Measurements from ENCODE around the gene AGMO. TPM values are rescaled to one million over a fixed set of nuclear protein-coding genes. Genes with fewer than 3 reads are reported as not detected.

Gene AGMO
- total RNA-seq, 1 donor from 2014 or later, result 0.08 TPM

DNA sequence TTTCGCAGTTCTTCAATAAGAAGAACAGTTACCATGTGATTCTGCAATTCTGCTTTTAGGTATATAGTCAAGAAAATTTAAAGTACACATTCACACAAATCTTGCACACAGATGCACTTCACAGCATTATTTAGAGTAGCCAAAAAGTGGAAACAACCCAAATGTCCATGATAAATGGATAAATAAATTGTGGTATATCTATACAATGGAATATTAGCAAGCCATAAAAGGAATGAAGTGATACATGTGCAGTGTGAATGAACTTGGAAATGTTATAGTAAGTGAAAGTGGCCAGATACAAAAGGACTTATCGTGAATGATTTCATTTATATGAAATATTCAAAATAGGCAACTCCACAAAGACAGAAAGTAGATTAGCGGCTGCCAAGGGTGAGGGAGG, 109.1 kb downstream of the AGMO start:
- ATAC-seq, result no peak

GRCh38 chr7:15446722-15447121, 115.1 kb downstream of the AGMO start:
- no peak for ATAC-seq

GRCh38 chr7:15446280-15446679, 115.5 kb downstream of the AGMO start:
- ATAC-seq, result no peak

- ATAC-seq, result no peak
These were observed 119.9 kb downstream of the AGMO start for GRCh38 chr7:15441915-15442314.

DNA sequence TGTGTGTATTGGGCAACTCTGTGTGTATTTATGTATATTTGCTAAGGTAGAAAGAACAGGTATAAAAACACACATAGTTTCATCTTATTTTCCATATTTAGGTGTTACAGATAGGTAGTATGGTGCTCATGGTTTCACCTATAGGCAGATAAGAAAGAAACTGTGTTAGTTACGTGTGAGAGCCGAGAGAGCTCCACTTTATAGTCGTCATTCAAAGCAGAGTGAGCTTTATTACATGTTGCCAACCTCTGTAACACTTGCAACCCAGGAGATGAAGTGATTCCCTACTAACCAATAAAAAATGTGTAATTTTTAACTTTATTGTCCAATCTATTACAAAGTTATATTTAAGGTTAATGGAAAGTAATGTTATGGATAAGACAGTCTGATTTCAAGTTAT, 121.3 kb downstream of the AGMO start:
- ATAC-seq, result no peak

- ATAC-seq, result no peak
These were observed 122.0 kb downstream of the AGMO start for GRCh38 chr7:15439853-15440252.

GRCh38 chr7:15433151-15433550, 128.7 kb downstream of the AGMO start:
- no peak for ATAC-seq

GRCh38 chr7:15430911-15431310, 130.9 kb downstream of the AGMO start:
- no peak for ATAC-seq

- no peak for ATAC-seq
These were observed 131.6 kb downstream of the AGMO start for GRCh38 chr7:15430191-15430590.

DNA sequence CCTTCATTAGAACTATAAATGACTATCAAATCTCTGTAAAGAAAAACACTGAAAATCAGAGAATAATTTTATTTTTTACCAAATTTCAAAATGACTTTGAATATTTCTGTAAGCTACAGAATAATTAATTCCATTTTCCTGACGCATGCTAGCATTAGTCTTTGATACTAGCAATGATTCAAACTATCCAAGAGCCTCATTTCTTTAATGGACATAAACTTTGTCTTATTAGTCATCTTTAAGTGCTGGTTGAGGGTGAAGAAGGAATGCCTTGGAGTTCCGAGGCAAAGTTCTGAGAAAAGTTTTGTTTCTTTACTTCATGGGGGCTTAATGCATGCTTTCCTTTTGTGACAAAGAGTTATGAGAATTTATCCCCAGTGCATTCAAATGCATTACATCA, 137.3 kb downstream of the AGMO start:
- ATAC-seq, result no peak

DNA sequence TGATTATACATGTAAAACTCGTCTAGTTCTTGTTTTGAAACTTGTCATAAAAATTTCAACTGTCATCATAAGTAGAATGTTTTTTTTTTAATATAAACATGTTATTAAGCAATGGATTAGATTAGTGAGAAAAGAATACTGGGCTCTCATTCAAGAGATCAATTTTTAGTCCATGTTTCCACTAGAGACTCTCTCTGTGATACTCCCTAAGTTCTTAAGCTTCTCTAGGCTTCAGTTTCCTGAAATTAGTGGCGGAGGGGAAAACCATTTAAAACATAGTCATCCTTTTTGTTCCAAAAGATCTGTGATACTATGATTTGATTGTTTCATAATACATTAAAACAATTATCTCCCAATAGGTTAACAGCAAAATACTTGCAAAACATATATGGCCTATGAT, 142.2 kb downstream of the AGMO start:
- no peak for ATAC-seq

- ATAC-seq, result no peak
These were observed 143.6 kb downstream of the AGMO start for GRCh38 chr7:15418264-15418663.

DNA sequence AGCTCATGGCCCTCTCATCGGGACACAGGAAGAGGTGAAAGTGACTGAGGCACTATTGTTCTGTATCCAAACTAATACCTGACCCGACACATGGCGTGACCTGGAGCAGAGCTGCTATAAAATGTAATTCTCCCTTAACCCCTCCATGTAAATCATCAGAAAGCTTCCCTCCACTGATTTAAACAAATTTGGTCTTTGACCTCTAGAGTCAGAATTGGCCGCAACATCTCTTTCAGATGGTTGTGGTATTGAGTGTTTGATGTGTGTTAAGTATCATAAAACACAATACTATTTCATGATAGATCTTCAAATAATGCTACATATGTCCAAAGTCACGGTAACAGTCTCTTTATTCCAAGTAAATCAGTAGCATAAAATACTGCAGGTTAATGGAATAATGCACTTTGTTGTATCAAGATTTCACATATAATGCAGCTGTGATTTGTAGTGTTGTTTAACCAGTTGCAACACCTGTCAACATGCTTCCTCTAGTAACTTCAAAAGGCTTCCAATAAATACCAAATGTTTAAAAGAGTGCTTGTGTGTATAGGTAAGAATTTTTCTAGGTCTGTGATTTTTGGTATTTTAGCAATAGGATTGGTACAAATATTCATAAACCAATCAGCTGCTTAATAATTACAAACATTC, 144.3 kb downstream of the AGMO start:
- ATAC-seq, result no peak

- ATAC-seq, result no peak
These were observed 150.8 kb downstream of the AGMO start for GRCh38 chr7:15411019-15411418.

- ATAC-seq, result no peak
These were observed 153.9 kb downstream of the AGMO start for GRCh38 chr7:15407910-15408309.

- ATAC-seq, result no peak
These were observed 158.1 kb downstream of the AGMO start for GRCh38 chr7:15403751-15404150.

DNA sequence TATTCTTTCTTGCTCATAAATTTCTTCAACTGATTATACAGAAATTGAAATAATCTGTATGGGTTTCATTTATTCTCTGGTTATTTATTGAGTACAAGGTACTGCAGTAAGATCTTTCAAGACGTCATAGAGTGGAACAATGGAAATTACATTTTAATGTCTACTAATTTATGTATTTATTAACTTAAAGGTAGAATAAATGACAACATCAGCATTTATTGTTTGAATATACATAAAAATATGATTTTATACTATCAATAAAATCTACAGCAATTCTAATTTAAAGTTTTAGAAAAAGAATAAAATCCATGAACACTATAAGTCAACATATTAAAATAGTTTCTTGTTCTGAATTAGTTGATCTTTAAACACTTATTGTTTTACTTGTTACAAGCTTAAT, 158.5 kb downstream of the AGMO start:
- ATAC-seq, result no peak

- no peak for ATAC-seq
These were observed 159.2 kb downstream of the AGMO start for GRCh38 chr7:15402436-15403136.

DNA sequence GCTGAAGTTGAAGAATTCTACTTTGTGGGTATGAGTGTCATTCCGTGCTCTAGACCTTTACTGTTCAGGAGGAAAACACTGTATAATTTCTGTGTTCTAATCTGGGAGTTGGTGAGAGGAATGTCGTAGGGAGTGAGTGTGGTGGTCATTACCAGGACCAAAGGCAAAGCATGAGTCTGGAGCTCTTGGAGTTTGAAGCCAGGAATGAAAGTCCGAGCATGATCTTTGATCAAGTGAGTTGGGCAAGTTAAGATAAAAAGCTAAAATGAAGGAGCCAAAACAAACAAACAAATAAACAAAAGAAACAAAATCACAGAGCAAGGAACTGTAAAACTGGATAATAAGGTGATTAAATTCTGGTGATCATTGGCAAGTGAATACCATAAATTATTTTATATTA, 161.4 kb downstream of the AGMO start:
- ATAC-seq, result no peak

DNA sequence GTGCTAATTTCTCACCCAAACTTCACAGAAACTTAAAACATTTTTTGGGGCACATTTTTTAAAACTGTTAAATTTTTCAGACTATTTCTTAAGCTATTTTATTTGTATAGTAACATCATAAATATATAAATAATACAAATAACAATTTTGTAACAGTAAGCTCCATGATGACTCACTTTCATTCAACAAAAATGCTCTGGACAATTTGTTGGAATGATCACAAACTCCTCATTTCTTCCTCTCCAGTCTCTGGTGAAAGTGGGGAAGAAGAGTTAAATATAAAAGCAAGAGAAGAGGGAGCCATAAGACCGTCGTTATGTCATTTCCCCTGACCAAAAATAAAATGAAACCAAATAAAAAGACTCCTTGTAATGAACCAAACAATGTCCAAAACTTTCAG, 162.4 kb downstream of the AGMO start:
- ATAC-seq, result no peak

- no peak for ATAC-seq
These were observed 163.7 kb downstream of the AGMO start for GRCh38 chr7:15397922-15398760.

GRCh38 chr7:15397159-15397550, 164.7 kb downstream of the AGMO start:
- ATAC-seq, result no peak

Data from esophagus mucosa (tissue), 1 donor.